SJCRH30 (cell line): ENCODE data around the gene BCL2. TPM values are rescaled to one million over a fixed set of nuclear protein-coding genes. Genes with fewer than 3 reads are reported as not detected.

ENCODE experiments used
- DNase-seq, 2 experiments: peaks; one replicate each; pipeline ENCODE4 v3.0.0-alpha.2; 2015 to 2020
- H3K27ac ChIP-seq: fragments of 250-450 bp; sonication (Bioruptor Pico); 2 replicates; pipeline ENCODE4 v1.5.1; 2020; ENCODE audit warnings: mild to moderate bottlenecking, moderate library complexity
- H3K27me3 ChIP-seq: fragments of 250-450 bp; sonication (Bioruptor Pico); 2 replicates; pipeline ENCODE4 v1.5.1; 2020; ENCODE audit warnings: mild to moderate bottlenecking, moderate library complexity
- H3K36me3 ChIP-seq: fragments of 250-450 bp; sonication (Bioruptor Pico); 2 replicates; pipeline ENCODE4 v1.5.1; 2020; ENCODE audit warnings: mild to moderate bottlenecking, moderate library complexity
- H3K4me1 ChIP-seq: fragments of 250-450 bp; sonication (Bioruptor Pico); 2 replicates; pipeline ENCODE4 v1.5.1; 2020; ENCODE audit warnings: mild to moderate bottlenecking, moderate library complexity
- H3K4me3 ChIP-seq: fragments of 250-450 bp; sonication (Bioruptor Pico); 2 replicates; pipeline ENCODE4 v1.5.1; 2020; ENCODE audit warnings: mild to moderate bottlenecking, moderate library complexity
- H3K9me3 ChIP-seq: fragments of 250-450 bp; sonication (Bioruptor Pico); replicated peaks from 2 replicates; pipeline ENCODE4 v1.5.1; 2020; ENCODE audit warnings: mild to moderate bottlenecking, moderate library complexity
- total RNA-seq: library from RNA; depleted of rRNA; stranded (reverse); fragments of >200 nt; shearing (Covaris generic); gene quantifications from 2 replicates; pipeline ENCODE4 v1.2.3, GENCODE V29; 2014

The BCL2 gene
- total RNA-seq, 1 experiment from 2014 or later = 6.8 TPM

- H3K36me3 ChIP-seq = no peaks in the 10 kb centered on the region
- H3K27ac ChIP-seq = no peak overlapping the region
- H3K27me3 ChIP-seq = no peaks in the 10 kb centered on the region
- H3K9me3 ChIP-seq = no peaks in the 10 kb centered on the region
- no peak overlapping the region for H3K4me3 ChIP-seq
- DNase-seq = no peak
- 0 out of 2 replicates have a peak, but pooled peaks cover 5% of the 10 kb centered on the region for H3K4me1 ChIP-seq
These were observed 168.6 kb downstream of the BCL2 start for GRCh38 chr18:63150942-63151421.

- H3K36me3 ChIP-seq = no peaks in the 10 kb centered on the region
- no peak overlapping the region for H3K27ac ChIP-seq
- H3K27me3 ChIP-seq = no peaks in the 10 kb centered on the region
- no peaks in the 10 kb centered on the region for H3K9me3 ChIP-seq
- H3K4me3 ChIP-seq = no peak overlapping the region
- H3K4me1 ChIP-seq = 0 out of 2 replicates have a peak, but pooled peaks cover 6% of the 10 kb centered on the region
- no peak for DNase-seq
These were observed 169.2 kb downstream of the BCL2 start for GRCh38 chr18:63150326-63150725.

- DNase-seq = peak in 1 of 2 experiments; percentile 27
- H3K27ac ChIP-seq = no peak overlapping the region
These were observed 170.3 kb downstream of the BCL2 start for GRCh38 chr18:63149302-63149587.

GRCh38 chr18:63148449-63149301 lies 170.9 kb downstream of the BCL2 start:
- no peaks in the 10 kb centered on the region for H3K27me3 ChIP-seq
- H3K36me3 ChIP-seq = no peaks in the 10 kb centered on the region
- no peak for DNase-seq
- H3K9me3 ChIP-seq = no peaks in the 10 kb centered on the region
- no peak overlapping the region for H3K4me3 ChIP-seq
- H3K4me1 ChIP-seq = 0 out of 2 replicates have a peak, but pooled peaks cover 6% of the 10 kb centered on the region
- no peak overlapping the region for H3K27ac ChIP-seq

More at GRCh38 chr18:63149302-63149587, 170.3 kb downstream of the BCL2 start:
- H3K36me3 ChIP-seq = no peaks in the 10 kb centered on the region
- H3K4me3 ChIP-seq = no peak overlapping the region
- no peaks in the 10 kb centered on the region for H3K9me3 ChIP-seq
- 0 out of 2 replicates have a peak, but pooled peaks cover 6% of the 10 kb centered on the region for H3K4me1 ChIP-seq
- no peaks in the 10 kb centered on the region for H3K27me3 ChIP-seq

GRCh38 chr18:63147973-63148372 lies 171.6 kb downstream of the BCL2 start:
- H3K27me3 ChIP-seq = no peaks in the 10 kb centered on the region
- no peak overlapping the region for H3K4me3 ChIP-seq
- no peak overlapping the region for H3K27ac ChIP-seq
- H3K9me3 ChIP-seq = no peaks in the 10 kb centered on the region
- 0 out of 2 replicates have a peak, but pooled peaks cover 6% of the 10 kb centered on the region for H3K4me1 ChIP-seq
- H3K36me3 ChIP-seq = no peaks in the 10 kb centered on the region
- DNase-seq = no peak

- H3K4me3 ChIP-seq = no peak overlapping the region
- no peaks in the 10 kb centered on the region for H3K9me3 ChIP-seq
- 0 out of 2 replicates have a peak, but pooled peaks cover 6% of the 10 kb centered on the region for H3K4me1 ChIP-seq
- H3K36me3 ChIP-seq = no peaks in the 10 kb centered on the region
- DNase-seq = no peak
- H3K27me3 ChIP-seq = no peaks in the 10 kb centered on the region
- no peak overlapping the region for H3K27ac ChIP-seq
These were observed 172.7 kb downstream of the BCL2 start for GRCh38 chr18:63146828-63147409.

- H3K27me3 ChIP-seq = no peaks in the 10 kb centered on the region
- no peak for DNase-seq
- H3K27ac ChIP-seq = no peak overlapping the region
- 0 out of 2 replicates have a peak, but pooled peaks cover 6% of the 10 kb centered on the region for H3K4me1 ChIP-seq
- H3K36me3 ChIP-seq = no peaks in the 10 kb centered on the region
- H3K9me3 ChIP-seq = no peaks in the 10 kb centered on the region
- no peak overlapping the region for H3K4me3 ChIP-seq
These were observed 173.6 kb downstream of the BCL2 start for GRCh38 chr18:63145851-63146555.

- Histone ChIP-seq H3K4me1 (0 out of 2 replicates have a peak, but pooled peaks cover 6% of the 10 kb centered on the region), H3K27me3 (no peaks in the 10 kb centered on the region), H3K36me3 (no peaks in the 10 kb centered on the region), H3K27ac (no peak overlapping the region), H3K4me3 (no peak overlapping the region), H3K9me3 (no peaks in the 10 kb centered on the region)
- no peak for DNase-seq
These were observed 174.3 kb downstream of the BCL2 start for GRCh38 chr18:63145166-63145850.

GRCh38 chr18:63144748-63145147 lies 174.8 kb downstream of the BCL2 start:
- DNase-seq = no peak
- Histone ChIP-seq H3K4me3 (no peak overlapping the region), H3K27me3 (no peaks in the 10 kb centered on the region), H3K9me3 (no peaks in the 10 kb centered on the region), H3K4me1 (0 out of 2 replicates have a peak, but pooled peaks cover 6% of the 10 kb centered on the region), H3K36me3 (no peaks in the 10 kb centered on the region), H3K27ac (no peak overlapping the region)

GRCh38 chr18:63143330-63143771 lies 176.2 kb downstream of the BCL2 start:
- Histone ChIP-seq H3K4me1 (peaks cover 12% of the 10 kb centered on the region), H3K9me3 (no peaks in the 10 kb centered on the region), H3K27me3 (no peaks in the 10 kb centered on the region), H3K27ac (no peak overlapping the region), H3K4me3 (no peak overlapping the region), H3K36me3 (no peaks in the 10 kb centered on the region)
- no peak for DNase-seq

- H3K27me3 ChIP-seq = no peaks in the 10 kb centered on the region
- no peak overlapping the region for H3K4me3 ChIP-seq
- DNase-seq = no peak
- H3K36me3 ChIP-seq = no peaks in the 10 kb centered on the region
- H3K4me1 ChIP-seq = peaks cover 12% of the 10 kb centered on the region
- H3K27ac ChIP-seq = no peak overlapping the region
- H3K9me3 ChIP-seq = no peaks in the 10 kb centered on the region
These were observed 176.9 kb downstream of the BCL2 start for GRCh38 chr18:63142594-63143225.

- Histone ChIP-seq H3K4me3 (no peak overlapping the region), H3K27me3 (no peaks in the 10 kb centered on the region), H3K27ac (no peak overlapping the region), H3K9me3 (no peaks in the 10 kb centered on the region), H3K36me3 (no peaks in the 10 kb centered on the region), H3K4me1 (peaks cover 13% of the 10 kb centered on the region)
- DNase-seq = no peak
These were observed 177.8 kb downstream of the BCL2 start for GRCh38 chr18:63141778-63142176.

GRCh38 chr18:63140997-63141777 lies 178.4 kb downstream of the BCL2 start:
- H3K27me3 ChIP-seq = no peaks in the 10 kb centered on the region
- no peaks in the 10 kb centered on the region for H3K36me3 ChIP-seq
- peak in 1 of 2 experiments; percentile 22 for DNase-seq
- H3K27ac ChIP-seq = no peak overlapping the region
- H3K4me1 ChIP-seq = peaks cover 13% of the 10 kb centered on the region
- no peaks in the 10 kb centered on the region for H3K9me3 ChIP-seq
- H3K4me3 ChIP-seq = no peak overlapping the region
